Epithelial cell of esophagus (primary cell): ENCODE data around the gene NBAS.
A peak's percentile ranks its signal among the peaks of the same experiment; 100 is the strongest.

Experiments used
- DNase-seq: peaks from one replicate; pipeline ENCODE4 v3.0.0; 2010; ENCODE audit warnings: low read depth
- H3K4me3 ChIP-seq: 2 replicates; pipeline ENCODE4 v1.5.1; 2011; ENCODE audit warnings: mild to moderate bottlenecking, low read length, control low read depth
- CTCF ChIP-seq: IDR thresholded peaks from 2 replicates; pipeline ENCODE4 v1.5.1; 2011; ENCODE audit warnings: low read depth, mild to moderate bottlenecking, low read length, control low read depth, inconsistent platforms; ENCODE audit not compliant: insufficient read depth; ENCODE audit errors: missing control alignments

NBAS gene

GRCh38 chr2:15367205-15367604 is 193.9 kb downstream of the NBAS start:
- DNase-seq = no peak
- H3K4me3 ChIP-seq = no peak overlapping the region
- no peak for TF ChIP-seq CTCF

- no peak for DNase-seq
- no peak overlapping the region for H3K4me3 ChIP-seq
- no peak for TF ChIP-seq CTCF
These were observed 195.7 kb downstream of the NBAS start for GRCh38 chr2:15365411-15365810.

- DNase-seq = peak; percentile 14
- no peak for TF ChIP-seq CTCF
- no peak overlapping the region for H3K4me3 ChIP-seq
These were observed 196.6 kb downstream of the NBAS start for GRCh38 chr2:15364561-15364960.

GRCh38 chr2:15363734-15364133 is 197.4 kb downstream of the NBAS start:
- no peak overlapping the region for H3K4me3 ChIP-seq
- TF ChIP-seq CTCF = no peak
- no peak for DNase-seq

GRCh38 chr2:15363142-15363541 is 198.0 kb downstream of the NBAS start:
- no peak overlapping the region for H3K4me3 ChIP-seq
- TF ChIP-seq CTCF = no peak
- DNase-seq = peak; percentile 81

- no peak for TF ChIP-seq CTCF
- DNase-seq = peak; percentile 90
- H3K4me3 ChIP-seq = no peak overlapping the region
These were observed 201.2 kb downstream of the NBAS start for GRCh38 chr2:15359716-15360531.

- no peak for DNase-seq
- no peak overlapping the region for H3K4me3 ChIP-seq
- no peak for TF ChIP-seq CTCF
These were observed 203.2 kb downstream of the NBAS start for GRCh38 chr2:15357922-15358321.
